Breast epithelium (tissue), 4 donors: ENCODE measurements around the gene ULK4. TPM values are rescaled to one million over a fixed set of nuclear protein-coding genes. Genes with fewer than 3 reads are reported as not detected.

Source experiments
- DNase-seq, 2 donors: peaks; one replicate each; pipeline ENCODE4 v3.0.0-alpha.2; 2019; ENCODE audit warnings: low spot score in 2 of 2
- H3K27ac ChIP-seq, 2 donors: fragments of 200-600 bp; sonication (generic) in 1 of 2; one replicate each; pipeline ENCODE4 v1.5.1; 2016 to 2019; ENCODE audit warnings: mild to moderate bottlenecking in 1 of 2
- H3K27me3 ChIP-seq, 2 donors: fragments of 200-600 bp; sonication (generic) in 1 of 2; one replicate each; pipeline versions ENCODE4 v1.5.1 to v1.6.0; 2017 to 2019; ENCODE audit warnings: control low read depth in 1 of 2, mild to moderate bottlenecking in 1 of 2
- H3K36me3 ChIP-seq: fragments of 200-600 bp; one replicate; pipeline ENCODE4 v1.5.1; 2019
- H3K4me1 ChIP-seq, 2 donors: fragments of 200-600 bp; sonication (generic); one replicate each; pipeline ENCODE4 v1.5.1; 2016 to 2019; ENCODE audit warnings: control low read depth in 1 of 2
- H3K4me3 ChIP-seq, 3 donors: fragments of 200-600 bp; sonication (generic); 1 replicate in 2 of 3; 2 replicates in 1 of 3; pipeline ENCODE4 v1.5.1; 2016 to 2019; ENCODE audit warnings: mild to moderate bottlenecking in 3 of 3, moderate library complexity in 2 of 3
- H3K9me3 ChIP-seq, 2 donors: fragments of 200-600 bp; sonication (generic) in 1 of 2; one replicate each; pipeline ENCODE4 v1.5.1; 2016 to 2019; ENCODE audit warnings: control low read depth in 1 of 2
- POLR2A ChIP-seq: fragments of 450-650 bp; IDR thresholded peaks from one replicate; pipeline ENCODE4 v1.6.1; 2016; ENCODE audit warnings: antibody characterized with exemption, mild to moderate bottlenecking, moderate library complexity
- POLR2AphosphoS5 ChIP-seq, 3 donors: sonication (generic); formaldehyde crosslinking; IDR thresholded peaks; one replicate each; pipeline ENCODE4 v1.6.1; 2017; ENCODE audit warnings: antibody characterized with exemption in 3 of 3
- intact Hi-C: fragments of 100-400 bp; cut with DNase I; formaldehyde crosslinking; loops from one replicate; pipeline ENCODE4 v1.15.1; 2023; ENCODE audit warnings: low total_unique reads
- total RNA-seq, 3 donors: library from RNA; depleted of rRNA; stranded (reverse); fragments of >200 nt; gene quantifications; one replicate each; pipeline ENCODE4 v1.1.0, GENCODE V29; 2016
- TF ChIP-seq, protein P1 (sequence below), 3 donors: fragments of 450-650 bp; IDR thresholded peaks; one replicate each; pipeline ENCODE4 v1.5.1; 2016 to 2017; ENCODE audit warnings: antibody characterized with exemption in 3 of 3, mild to moderate bottlenecking in 3 of 3, moderate library complexity in 3 of 3

Gene ULK4
- total RNA-seq, 3 donors from 2014 or later, result 23.0 to 52.8 (median 31.8) TPM

DNA sequence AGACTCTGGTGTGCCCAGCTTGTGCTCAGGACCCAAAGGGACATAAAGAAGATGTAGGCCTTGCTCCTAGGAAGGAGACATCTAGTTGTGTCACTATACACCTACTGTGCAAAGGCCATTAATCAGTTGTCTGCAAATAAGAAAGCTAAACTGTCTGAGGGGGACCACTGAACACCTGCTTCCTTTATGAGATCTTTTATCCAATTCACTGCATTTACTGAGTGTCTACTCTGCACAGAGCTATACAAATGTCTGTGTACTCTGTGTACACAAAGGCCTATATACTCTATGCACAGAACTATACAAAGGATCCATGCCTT lies 637.8 kb downstream of the ULK4 start:
- TF ChIP-seq POLR2A (no peak), POLR2AphosphoS5 (IDR thresholded peaks at IDR 0.05) (no peak)
- TF ChIP-seq, protein P1, sequence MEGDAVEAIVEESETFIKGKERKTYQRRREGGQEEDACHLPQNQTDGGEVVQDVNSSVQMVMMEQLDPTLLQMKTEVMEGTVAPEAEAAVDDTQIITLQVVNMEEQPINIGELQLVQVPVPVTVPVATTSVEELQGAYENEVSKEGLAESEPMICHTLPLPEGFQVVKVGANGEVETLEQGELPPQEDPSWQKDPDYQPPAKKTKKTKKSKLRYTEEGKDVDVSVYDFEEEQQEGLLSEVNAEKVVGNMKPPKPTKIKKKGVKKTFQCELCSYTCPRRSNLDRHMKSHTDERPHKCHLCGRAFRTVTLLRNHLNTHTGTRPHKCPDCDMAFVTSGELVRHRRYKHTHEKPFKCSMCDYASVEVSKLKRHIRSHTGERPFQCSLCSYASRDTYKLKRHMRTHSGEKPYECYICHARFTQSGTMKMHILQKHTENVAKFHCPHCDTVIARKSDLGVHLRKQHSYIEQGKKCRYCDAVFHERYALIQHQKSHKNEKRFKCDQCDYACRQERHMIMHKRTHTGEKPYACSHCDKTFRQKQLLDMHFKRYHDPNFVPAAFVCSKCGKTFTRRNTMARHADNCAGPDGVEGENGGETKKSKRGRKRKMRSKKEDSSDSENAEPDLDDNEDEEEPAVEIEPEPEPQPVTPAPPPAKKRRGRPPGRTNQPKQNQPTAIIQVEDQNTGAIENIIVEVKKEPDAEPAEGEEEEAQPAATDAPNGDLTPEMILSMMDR (IDR thresholded peaks at IDR 0.05), result no peak
- intact Hi-C loops, result no loop called here
- no peaks in the 10 kb centered on the region for H3K4me1 ChIP-seq
- no peak for DNase-seq
- no peaks in the 10 kb centered on the region for H3K9me3 ChIP-seq
- H3K27me3 ChIP-seq, result no peaks in the 10 kb centered on the region
- no peak overlapping the region for H3K27ac ChIP-seq
- no peak overlapping the region for H3K4me3 ChIP-seq
- H3K36me3 ChIP-seq, result no peaks in the 10 kb centered on the region

DNA sequence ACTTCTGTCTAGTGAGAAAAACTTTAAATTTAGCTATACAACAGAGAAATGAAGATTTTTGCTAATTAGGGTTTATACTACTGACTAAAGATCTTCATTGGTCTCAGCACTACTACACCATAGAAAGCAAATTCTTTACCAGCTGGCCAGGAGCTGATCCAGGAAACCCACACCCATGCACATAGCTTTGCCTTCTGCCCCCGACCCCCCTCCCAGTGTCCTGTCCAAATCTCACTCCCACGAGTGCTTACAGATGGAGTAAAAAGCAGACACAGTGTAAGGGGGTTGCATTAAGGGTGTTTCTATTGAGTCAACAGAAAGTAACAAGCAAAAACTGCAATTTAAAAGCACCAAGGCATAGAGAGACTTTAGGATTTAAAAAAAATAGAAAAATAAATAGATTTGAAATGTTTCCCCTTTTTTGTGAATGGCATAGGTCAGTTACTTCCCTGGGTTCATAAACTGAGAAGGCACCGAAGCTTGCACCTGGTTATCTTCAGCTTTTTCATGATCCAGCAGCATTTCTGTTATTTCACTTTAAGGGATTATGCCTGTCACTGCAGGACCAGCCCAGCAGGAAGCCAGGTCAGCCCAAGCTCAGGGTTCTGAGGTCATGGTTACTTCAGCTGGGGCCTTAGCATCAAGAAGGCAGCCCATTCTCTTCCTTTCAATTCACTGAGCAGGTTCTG lies 638.3 kb downstream of the ULK4 start:
- Histone ChIP-seq H3K4me3 (no peak overlapping the region), H3K4me1 (no peaks in the 10 kb centered on the region), H3K36me3 (no peaks in the 10 kb centered on the region), H3K27me3 (no peaks in the 10 kb centered on the region), H3K27ac (no peak overlapping the region), H3K9me3 (no peaks in the 10 kb centered on the region)
- TF ChIP-seq POLR2A (no peak), POLR2AphosphoS5 (IDR thresholded peaks at IDR 0.05) (no peak)
- TF ChIP-seq, protein P1 (IDR thresholded peaks at IDR 0.05), result no peak
- intact Hi-C loops, result no loop called here
- DNase-seq, result no peak

DNA sequence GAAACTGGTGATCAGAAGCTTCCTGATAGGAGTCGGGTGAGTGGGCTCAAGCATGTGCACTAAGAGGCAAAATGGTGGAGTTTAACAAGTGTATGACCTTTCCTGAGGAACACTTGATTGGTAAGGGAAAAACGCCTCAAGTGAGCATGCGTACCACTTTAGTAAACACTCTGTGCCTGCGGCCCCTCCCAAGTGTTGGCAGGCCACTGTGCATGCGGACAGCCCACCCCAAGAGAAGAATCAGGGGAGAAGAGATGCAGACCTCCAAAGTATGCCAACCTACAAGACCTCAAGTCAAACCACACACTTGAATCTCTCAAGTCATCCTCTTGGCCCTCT lies 640.3 kb downstream of the ULK4 start:
- Histone ChIP-seq H3K9me3 (no peaks in the 10 kb centered on the region), H3K4me3 (no peak overlapping the region), H3K27ac (no peak overlapping the region), H3K27me3 (no peaks in the 10 kb centered on the region), H3K4me1 (no peaks in the 10 kb centered on the region), H3K36me3 (no peaks in the 10 kb centered on the region)
- no peak for DNase-seq
- intact Hi-C loops, result no loop called here
- TF ChIP-seq, protein P1 (IDR thresholded peaks at IDR 0.05), result no peak
- TF ChIP-seq POLR2AphosphoS5 (IDR thresholded peaks at IDR 0.05) (no peak), POLR2A (no peak)

DNA sequence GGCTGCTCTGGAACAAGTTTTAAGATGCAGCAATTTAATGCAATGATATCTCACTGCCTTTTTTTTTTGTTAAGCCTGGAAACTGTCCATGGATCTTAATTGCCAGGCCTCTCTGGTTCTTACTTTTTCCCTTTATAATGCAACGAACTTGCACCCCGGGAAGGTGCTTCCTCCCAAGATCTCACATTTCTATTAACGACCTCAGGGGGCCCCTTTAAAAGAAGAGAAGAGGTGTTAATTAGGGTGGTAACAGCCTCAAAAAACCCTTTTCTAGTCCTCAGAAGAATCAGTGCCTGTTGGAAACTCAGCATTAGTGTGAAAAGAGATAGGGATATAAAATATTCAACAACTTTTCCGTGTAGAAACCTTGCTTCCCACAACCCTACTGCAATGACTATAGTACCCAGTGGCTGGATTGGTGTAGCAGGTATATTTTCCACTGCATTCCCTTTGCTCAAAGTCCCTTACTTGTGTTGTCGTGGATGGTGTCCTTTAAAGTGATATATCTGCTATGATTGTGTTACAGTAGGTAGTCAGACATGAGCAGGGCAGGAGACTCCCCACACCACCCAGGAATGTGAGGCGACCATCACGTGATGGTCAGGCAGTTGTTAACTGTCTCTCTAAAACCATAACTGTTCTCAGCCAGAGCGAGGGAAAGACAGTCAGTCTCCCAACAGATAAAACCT lies 640.8 kb downstream of the ULK4 start:
- Histone ChIP-seq H3K4me1 (no peaks in the 10 kb centered on the region), H3K4me3 (no peak overlapping the region), H3K9me3 (no peaks in the 10 kb centered on the region), H3K27ac (no peak overlapping the region), H3K36me3 (no peaks in the 10 kb centered on the region), H3K27me3 (no peaks in the 10 kb centered on the region)
- no peak for DNase-seq
- TF ChIP-seq POLR2AphosphoS5 (IDR thresholded peaks at IDR 0.05) (no peak), POLR2A (no peak)
- TF ChIP-seq, protein P1 (IDR thresholded peaks at IDR 0.05), result no peak
- intact Hi-C loops, result no loop called here

DNA sequence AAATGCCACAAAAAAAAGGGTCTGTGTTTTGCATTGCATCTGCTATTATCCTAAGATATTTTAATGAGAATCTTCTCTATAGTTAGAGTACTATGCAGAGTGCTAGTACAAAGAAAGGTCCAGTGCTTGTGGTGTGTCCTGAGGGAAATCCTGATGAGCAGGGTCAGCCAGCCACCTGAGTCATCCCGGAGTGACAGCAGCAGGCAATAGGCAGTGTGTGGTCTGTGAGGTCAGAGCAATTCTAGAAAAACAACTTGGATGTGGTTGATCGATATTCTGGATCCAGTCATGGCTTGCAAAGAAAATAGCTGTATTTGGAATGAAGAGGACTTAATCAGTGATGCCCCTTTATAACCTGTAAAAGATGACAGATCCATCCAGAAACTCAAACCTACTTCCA lies 643.4 kb downstream of the ULK4 start:
- Histone ChIP-seq H3K9me3 (no peaks in the 10 kb centered on the region), H3K36me3 (no peaks in the 10 kb centered on the region), H3K4me1 (no peaks in the 10 kb centered on the region), H3K27ac (no peak overlapping the region), H3K27me3 (no peaks in the 10 kb centered on the region), H3K4me3 (no peak overlapping the region)
- DNase-seq, result no peak
- intact Hi-C loops, result no loop called here
- TF ChIP-seq, protein P1 (IDR thresholded peaks at IDR 0.05), result no peak
- TF ChIP-seq POLR2AphosphoS5 (IDR thresholded peaks at IDR 0.05) (no peak), POLR2A (no peak)
